ENCODE measurements around the gene GIPC1.

The GIPC1 gene

GRCh38 chr19:14487370-14488125 is 8.4 kb downstream of the GIPC1 start:
- DNase-seq: no peak

GRCh38 chr19:14482172-14482941 is 13.6 kb downstream of the GIPC1 start:
- DNase-seq: no peak

- DNase-seq: no peak
Observed at GRCh38 chr19:14480700-14481079, 15.2 kb downstream of the GIPC1 start.

GRCh38 chr19:14479975-14480699 is 15.8 kb downstream of the GIPC1 start:
- peak; percentile 73 for DNase-seq

- no peak for DNase-seq
Observed at GRCh38 chr19:14479309-14479974, 16.5 kb downstream of the GIPC1 start.

- DNase-seq: no peak
Observed at GRCh38 chr19:14478113-14478545, 17.8 kb downstream of the GIPC1 start.

GRCh38 chr19:14477418-14478112 is 18.4 kb downstream of the GIPC1 start:
- DNase-seq: no peak

- no peak for DNase-seq
Observed at GRCh38 chr19:14476673-14477401, 19.1 kb downstream of the GIPC1 start.

- DNase-seq: no peak
Observed at GRCh38 chr19:14476327-14476672, 19.6 kb downstream of the GIPC1 start.

GRCh38 chr19:14475251-14476073 is 20.5 kb downstream of the GIPC1 start, which contains the start of gene PTGER1:
Gene PTGER1 (minus strand): TSS chr19:14475354. CDS start chr19:14474320, 1,034 bp downstream.
- no peak for DNase-seq

GRCh38 chr19:14474827-14475226 is 21.1 kb downstream of the GIPC1 start:
- no peak for DNase-seq

GRCh38 chr19:14473978-14474578 is 21.8 kb downstream of the GIPC1 start:
- DNase-seq: no peak

GRCh38 chr19:14473073-14473977 is 22.6 kb downstream of the GIPC1 start:
- DNase-seq: no peak

GRCh38 chr19:14472202-14472938 is 23.6 kb downstream of the GIPC1 start:
- peak; percentile 89 for DNase-seq

- no peak for DNase-seq
Observed at GRCh38 chr19:14471436-14472187, 24.3 kb downstream of the GIPC1 start.

- no peak for DNase-seq
Observed at GRCh38 chr19:14470031-14470876, 25.7 kb downstream of the GIPC1 start.

- DNase-seq: no peak
Observed at GRCh38 chr19:14467816-14468215, 28.1 kb downstream of the GIPC1 start.

Data from activated naive CD4-positive, alpha-beta T cell treated with anti-CD3 and anti-CD28 coated beads, Interleukin-2, amount 50 U/mL, for 16 hours (primary cell).